ENCODE data around the gene EID2B.

Gene EID2B

DNA sequence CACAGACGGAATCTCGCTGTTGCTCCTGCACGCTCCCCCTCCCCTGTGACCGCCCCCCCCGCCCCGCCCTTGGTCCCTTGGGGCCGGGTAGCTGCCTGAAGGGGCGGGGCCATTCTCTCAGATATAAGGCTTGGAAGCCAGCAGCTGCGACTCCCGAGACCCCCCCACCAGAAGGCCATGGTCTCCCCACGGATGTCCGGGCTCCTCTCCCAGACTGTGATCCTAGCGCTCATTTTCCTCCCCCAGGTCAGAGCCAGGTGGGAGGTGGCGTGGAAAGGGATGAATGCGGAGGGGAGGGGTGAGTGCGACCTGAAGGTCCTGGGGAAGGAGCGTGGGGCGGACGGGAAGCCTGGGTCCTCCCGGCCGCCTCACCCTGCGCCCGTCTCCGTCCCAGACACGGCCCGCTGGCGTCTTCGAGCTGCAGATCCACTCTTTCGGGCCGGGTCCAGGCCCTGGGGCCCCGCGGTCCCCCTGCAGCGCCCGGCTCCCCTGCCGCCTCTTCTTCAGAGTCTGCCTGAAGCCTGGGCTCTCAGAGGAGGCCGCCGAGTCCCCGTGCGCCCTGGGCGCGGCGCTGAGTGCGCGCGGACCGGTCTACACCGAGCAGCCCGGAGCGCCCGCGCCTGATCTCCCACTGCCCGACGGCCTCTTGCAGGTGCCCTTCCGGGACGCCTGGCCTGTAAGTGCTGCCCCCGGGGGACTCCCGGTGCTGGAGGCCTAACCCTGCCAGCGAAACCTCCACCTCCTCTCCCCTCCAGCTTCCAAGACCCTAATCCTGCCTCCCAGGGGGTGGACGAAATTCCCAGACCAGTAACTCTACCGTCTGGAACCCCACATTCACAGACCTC is 33.6 kb downstream of the EID2B start, which contains the start of gene DLL3:
DLL3 (plus strand) TSS at position 150 of the 845 bp plus-strand sequence; CDS start at position 178, 28 bp downstream.
- peak; percentile 41 for DNase-seq

DNA sequence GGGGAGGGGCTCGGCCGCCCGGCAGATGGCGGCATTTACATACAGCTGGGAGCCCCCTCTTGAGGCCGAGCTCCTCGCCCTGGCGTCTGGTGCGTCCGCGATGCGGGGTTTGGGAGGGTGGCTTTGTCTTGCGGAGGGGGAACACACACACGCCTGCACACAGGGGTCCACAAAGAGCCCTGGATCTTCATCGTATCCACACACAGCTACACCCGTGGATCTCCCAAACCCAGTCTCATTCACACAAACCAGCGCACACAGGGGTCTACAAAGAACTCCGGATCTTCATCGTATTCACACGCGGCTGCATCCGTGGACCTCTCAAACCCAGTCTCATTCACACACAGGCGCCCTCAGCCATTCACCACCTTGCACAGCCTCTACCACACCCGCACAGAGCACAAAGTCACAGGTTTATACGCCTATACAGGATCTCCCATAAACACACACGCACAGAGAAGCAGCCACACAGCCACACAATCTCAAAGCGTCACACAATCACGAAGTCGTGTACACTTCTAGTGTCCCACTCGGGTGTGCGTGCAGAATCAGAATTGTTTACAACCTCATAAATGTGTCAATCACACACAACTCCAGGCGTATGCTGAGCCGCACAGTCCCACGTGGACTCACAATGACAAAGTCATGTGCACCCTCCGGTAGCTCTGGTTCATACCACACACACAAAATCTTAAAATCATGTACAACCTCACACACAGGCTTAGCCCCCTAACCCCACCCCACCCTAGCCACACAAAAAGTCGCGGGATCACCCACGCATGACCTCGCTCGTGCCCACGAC is 34.5 kb downstream of the EID2B start:
- peak; percentile 47 for DNase-seq

DNA sequence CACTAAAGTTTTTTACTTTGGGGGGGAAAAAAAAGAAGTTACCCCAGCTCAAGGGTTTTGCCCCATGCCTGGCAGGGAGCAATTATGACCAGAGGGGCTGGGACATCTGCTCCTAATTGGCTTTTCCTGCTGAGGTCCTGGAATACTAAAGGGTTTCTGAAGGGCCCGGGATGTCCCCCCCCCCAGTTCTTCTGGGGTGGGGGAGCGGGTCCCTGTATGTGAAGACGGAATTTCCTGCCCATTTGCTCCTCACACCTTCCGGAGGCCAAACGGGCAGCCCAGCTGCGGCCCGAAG is 35.0 kb downstream of the EID2B start:
- DNase-seq = no peak

DNA sequence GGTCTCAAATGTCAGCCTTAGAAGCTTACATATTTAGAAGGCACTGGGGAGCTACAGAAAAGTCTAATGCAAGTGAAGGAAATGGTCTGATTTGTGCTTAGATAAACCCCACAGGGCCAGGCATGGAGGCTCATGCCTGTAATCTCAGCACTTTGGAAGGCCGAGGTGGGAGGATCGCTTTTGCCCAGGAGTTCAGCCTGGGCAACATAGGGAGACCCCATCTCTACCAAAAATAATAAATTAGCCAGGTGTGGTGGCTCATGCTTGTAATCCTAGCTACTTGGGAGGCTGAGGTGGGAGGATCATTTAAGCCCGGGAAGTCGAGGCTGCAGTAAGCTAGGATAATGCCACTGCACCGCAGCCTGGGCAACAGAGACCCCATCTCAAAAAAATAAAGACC is 36.6 kb downstream of the EID2B start:
- DNase-seq = no peak

DNA sequence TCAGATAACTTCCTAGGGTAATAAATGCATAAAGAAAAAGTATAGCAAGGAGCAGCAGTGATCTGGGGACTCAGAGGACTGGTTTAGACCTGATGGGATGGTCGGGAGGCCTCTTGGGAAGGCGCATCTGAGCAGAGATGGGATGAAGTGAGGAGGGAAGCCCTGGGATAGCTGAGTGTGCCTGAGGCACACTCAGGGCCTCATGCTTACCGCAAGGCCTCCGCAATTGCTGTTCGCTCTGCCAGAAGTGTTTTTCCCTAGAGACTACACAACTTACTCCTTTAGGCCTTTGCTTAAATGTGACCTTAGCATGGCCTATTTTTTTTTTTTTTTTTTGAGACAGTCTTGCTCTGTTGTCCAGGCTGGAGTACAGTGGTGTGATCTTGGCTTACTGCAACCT is 38.0 kb downstream of the EID2B start:
- DNase-seq = no peak

DNA sequence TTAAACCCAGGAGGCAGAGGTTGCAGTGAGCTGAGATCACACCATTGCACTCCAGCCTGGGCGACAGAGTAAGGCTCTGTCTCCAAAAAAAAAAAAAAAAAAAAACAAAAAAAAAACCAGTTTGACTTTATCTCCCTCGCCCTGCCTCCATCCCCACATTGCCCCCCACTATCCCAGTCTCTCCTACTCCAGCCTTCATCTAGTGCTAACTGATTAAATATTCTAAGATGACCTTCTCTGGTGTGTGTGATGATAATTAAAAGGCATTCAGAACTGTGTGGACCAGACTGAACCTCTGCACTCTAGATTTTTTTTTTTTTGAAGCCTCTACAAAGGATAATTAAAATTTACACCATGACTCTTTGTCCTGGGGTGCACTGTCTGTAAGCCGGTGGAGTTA is 39.9 kb downstream of the EID2B start:
- DNase-seq = no peak

DNA sequence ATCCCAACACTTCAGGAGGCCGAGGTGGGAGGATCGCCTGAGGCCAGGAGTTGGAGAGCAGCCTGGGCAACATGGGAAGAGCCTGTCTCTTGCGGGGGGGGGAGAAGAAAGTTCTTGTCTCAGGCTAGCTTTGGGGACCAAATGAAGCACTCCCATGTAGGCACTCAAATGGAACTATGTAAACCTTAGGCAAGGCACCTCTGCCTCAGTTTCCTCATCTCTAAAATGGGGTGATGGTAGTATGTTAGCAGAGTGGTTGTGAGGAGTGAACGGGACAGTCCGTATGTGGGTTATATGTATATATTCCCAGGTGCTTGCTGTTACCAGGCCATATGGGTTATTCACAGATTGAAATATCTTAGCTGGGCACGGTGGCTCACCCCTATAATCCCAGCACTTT is 40.4 kb downstream of the EID2B start:
- DNase-seq = no peak

DNA sequence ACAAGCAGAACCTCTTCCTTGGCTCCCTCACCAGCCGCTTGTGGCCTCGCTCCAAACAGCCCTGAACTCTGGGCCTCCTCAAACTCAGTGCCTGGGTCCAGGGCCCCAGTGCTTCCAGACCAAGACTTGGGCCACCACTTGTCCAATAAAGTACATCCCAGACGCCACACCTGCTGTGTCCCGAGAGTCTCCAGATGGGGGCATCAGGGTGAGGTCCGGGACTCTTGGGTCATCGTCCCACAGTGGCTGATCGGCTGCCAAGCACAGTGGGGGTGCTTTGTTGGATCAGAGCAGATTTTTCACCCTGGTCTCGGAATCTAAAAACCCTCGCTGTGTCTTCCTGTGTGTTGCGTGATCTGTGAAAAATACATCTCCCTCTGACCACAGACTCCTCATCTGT is 42.9 kb downstream of the EID2B start:
- no peak for DNase-seq

DNA sequence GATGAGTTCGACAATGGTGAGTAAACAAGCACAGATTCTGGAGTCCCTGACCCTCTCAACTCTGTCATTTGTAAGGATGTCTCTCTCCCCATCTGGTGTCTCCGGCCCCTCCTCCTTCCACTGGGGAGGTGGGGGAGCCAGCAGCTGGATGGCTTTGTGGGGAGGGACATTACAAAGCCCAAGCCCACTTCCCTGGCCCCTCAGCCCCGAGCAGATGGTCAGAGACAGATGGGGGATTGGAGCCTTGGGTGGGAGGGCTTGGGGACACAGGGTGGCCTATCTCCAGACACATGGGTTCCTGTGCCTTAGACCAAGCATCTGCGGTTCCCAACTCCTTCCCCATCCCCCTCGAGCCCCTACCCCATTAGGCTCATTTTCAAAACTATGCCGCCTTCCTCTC is 49.5 kb downstream of the EID2B start:
- no peak for DNase-seq

DNA sequence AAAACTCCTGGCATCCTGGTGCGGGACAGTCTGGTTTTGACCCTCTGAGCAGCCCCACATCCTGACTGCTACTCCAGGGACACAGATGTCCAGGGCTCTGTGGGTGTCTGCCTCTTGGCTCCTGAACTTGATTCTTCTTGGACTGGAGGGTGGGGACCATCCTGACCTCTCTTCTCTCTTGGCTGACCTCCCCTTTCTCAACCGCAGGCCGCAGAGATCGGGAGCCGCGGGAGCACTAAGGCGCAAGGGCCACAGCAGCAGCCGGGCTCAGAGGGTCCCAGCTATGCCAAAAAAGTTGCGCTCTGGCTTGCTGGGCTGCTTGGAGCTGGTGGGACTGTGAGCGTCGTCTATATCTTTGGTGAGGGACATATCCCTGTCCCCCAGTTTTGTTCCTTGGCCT is 51.0 kb downstream of the EID2B start:
- no peak for DNase-seq

DNA sequence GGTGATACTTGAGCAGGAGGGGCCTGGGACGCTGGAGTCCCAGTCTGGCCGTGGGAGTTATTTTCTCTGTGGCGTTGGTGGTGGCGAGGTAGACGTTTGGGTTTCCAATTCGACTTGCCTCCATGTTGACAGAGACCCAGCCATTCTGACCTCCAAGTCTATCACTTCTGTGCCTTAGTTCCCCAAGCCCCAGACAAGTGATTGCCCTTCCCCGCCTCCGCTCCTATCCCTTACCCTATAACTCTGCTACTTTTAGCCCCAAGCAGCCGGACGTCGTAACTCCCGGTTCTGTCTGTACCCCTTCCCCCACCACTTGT is 51.5 kb downstream of the EID2B start:
- no peak for DNase-seq

All from stimulated activated CD8-positive, alpha-beta memory T cell treated with anti-CD3 and anti-CD28 coated beads, Interleukin-4, amount 100 ng/mL, for 48 hours (primary cell).